Neural progenitor cell (in vitro differentiated cells): ENCODE results near the gene NAT14.

Experiments
- CTCF ChIP-seq: fragments of 200-600 bp; sonication (generic); IDR thresholded peaks from 2 replicates; pipeline ENCODE4 v1.5.1; 2017; ENCODE audit warnings: antibody characterized with exemption, mild to moderate bottlenecking
- EZH2 ChIP-seq: fragments of 200-600 bp; sonication (generic); IDR thresholded peaks from 2 replicates; pipeline ENCODE4 v1.6.1; 2017; ENCODE audit warnings: antibody characterized with exemption, mild to moderate bottlenecking, moderate library complexity
- EZH2phosphoT487 ChIP-seq: fragments of 200-600 bp; sonication (generic); IDR thresholded peaks from 2 replicates; pipeline ENCODE4 v1.6.1; 2017; ENCODE audit warnings: antibody characterized with exemption

DNA sequence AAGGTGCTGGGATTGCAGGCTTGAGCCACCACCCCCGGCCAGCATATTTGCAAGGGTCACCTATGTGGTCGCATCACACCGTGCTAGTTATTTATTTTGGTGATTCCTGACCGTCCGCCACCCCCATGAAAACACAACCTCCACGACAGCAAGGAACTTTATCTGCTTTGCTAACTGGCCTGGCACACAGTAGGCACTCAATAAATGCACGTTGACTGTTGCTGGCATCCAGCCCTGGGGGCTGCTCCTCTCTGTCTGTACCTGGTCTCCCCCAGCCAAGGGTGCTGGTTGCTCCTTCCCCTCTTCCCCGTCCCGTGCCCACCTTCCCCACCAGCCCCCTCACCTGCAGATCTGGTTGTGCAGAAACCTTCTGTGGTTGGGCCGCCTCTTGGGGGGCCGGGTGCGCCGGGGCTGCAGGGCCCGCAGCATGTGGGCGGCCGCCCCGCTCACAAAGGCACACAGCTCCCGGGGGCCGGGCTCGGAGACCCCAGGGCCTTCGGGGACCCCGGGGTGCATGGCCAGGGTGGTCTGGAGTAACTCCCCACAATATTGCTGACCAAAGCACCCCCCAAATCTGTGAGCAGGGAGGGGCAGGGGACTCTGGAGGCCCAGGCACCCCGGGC lies 20.8 kb upstream of the NAT14 start:
- TF ChIP-seq CTCF, result no peak
- no peak for TF ChIP-seq EZH2phosphoT487
- no peak for TF ChIP-seq EZH2
